Stimulated activated naive B cell treated with anti-CD40 and anti-IgM and Interleukin-4, amounts not matched to agents 10 μg/mL and 1 μg/mL and 100 μg/mL, for 72 hours (primary cell): Measurements from ENCODE around the gene SRPK3.
A peak's percentile ranks its signal among the peaks of the same experiment; 100 is the strongest.

Experiments used
- ATAC-seq, 2 donors: fragments of 150-1000 bp; cut with Tn5 transposase; replicated peaks; 2 replicates each; pipeline ENCODE4 v1.10.0; 2021; ENCODE audit warnings: moderate library complexity in 1 of 2
- DNase-seq: peaks from one replicate; pipeline ENCODE4 v3.0.0; 2021
- H3K27ac Mint-ChIP-seq: one replicate; pipeline ENCODE4 v1.8.0; 2022; ENCODE audit warnings: mild to moderate bottlenecking, mixed read lengths
- H3K27me3 Mint-ChIP-seq, 2 donors: one replicate each; pipeline ENCODE4 v1.8.0; 2022; ENCODE audit warnings: mixed read lengths in 2 of 2
- H3K36me3 Mint-ChIP-seq, 2 donors: one replicate each; pipeline ENCODE4 v1.8.0; 2022; ENCODE audit warnings: mixed read lengths in 2 of 2, mild to moderate bottlenecking in 1 of 2
- H3K4me1 Mint-ChIP-seq, 2 donors: one replicate each; pipeline ENCODE4 v1.8.0; 2022; ENCODE audit warnings: mixed read lengths in 2 of 2, mild to moderate bottlenecking in 1 of 2
- H3K4me3 Mint-ChIP-seq, 2 donors: one replicate each; pipeline ENCODE4 v1.8.0; 2022; ENCODE audit warnings: mild to moderate bottlenecking in 2 of 2, mixed read lengths in 2 of 2, moderate library complexity in 1 of 2
- H3K9me3 Mint-ChIP-seq, 2 donors: one replicate each; pipeline ENCODE4 v1.8.0; 2022; ENCODE audit warnings: mixed read lengths in 2 of 2, mild to moderate bottlenecking in 1 of 2

SRPK3 gene

GRCh38 chrX:153828308-153828707 is 47.5 kb downstream of the SRPK3 start:
- peaks cover 57% of the 10 kb centered on the region in 2 donors for H3K27me3 Mint-ChIP-seq
- DNase-seq (no peak), ATAC-seq (no peak)
- no peak overlapping the region for H3K4me3 Mint-ChIP-seq
- H3K36me3 Mint-ChIP-seq = no peaks in the 10 kb centered on the region
- peaks cover 0 to 3% of the 10 kb centered on the region in 2 donors for H3K4me1 Mint-ChIP-seq
- peak overlapping the region; percentile 62 for H3K27ac Mint-ChIP-seq
- no peaks in the 10 kb centered on the region for H3K9me3 Mint-ChIP-seq

- Mint-ChIP-seq H3K4me1 (peaks cover 0 to 3% of the 10 kb centered on the region in 2 donors), H3K27me3 (peaks cover 51 to 52% of the 10 kb centered on the region in 2 donors), H3K4me3 (peak overlapping the region; percentile 59 to 73), H3K27ac (peak overlapping the region; percentile 62), H3K36me3 (no peaks in the 10 kb centered on the region), H3K9me3 (no peaks in the 10 kb centered on the region)
- DNase-seq (no peak), ATAC-seq (peak; percentile 31 to 34)
Observed at GRCh38 chrX:153828723-153829548, 48.1 kb downstream of the SRPK3 start.

GRCh38 chrX:153829549-153829798 is 48.6 kb downstream of the SRPK3 start:
- H3K27me3 Mint-ChIP-seq = peaks cover 49 to 53% of the 10 kb centered on the region in 2 donors
- H3K27ac Mint-ChIP-seq = no peak overlapping the region

GRCh38 chrX:153829799-153830639 is 49.2 kb downstream of the SRPK3 start, which contains the start of gene PDZD4:
PDZD4 (minus strand) TSS chrX:153830544; CDS start chrX:153830298, 246 bp downstream.
- peaks cover 0 to 3% of the 10 kb centered on the region in 2 donors for H3K4me1 Mint-ChIP-seq
- DNase-seq = no peak
- H3K27me3 Mint-ChIP-seq = peaks cover 48 to 51% of the 10 kb centered on the region in 2 donors
- no peak within 1 kb of the TSS for H3K27ac Mint-ChIP-seq
- no peaks in the 10 kb centered on the region for H3K36me3 Mint-ChIP-seq
- H3K9me3 Mint-ChIP-seq = no peaks in the 10 kb centered on the region
- ATAC-seq = peak; percentile 36 to 41
- H3K4me3 Mint-ChIP-seq = peak within 1 kb of the TSS; percentile 60 to 73

More at GRCh38 chrX:153829549-153829798, 48.6 kb downstream of the SRPK3 start:
- Mint-ChIP-seq H3K9me3 (no peaks in the 10 kb centered on the region), H3K4me3 (peak overlapping the region; percentile 59 to 73), H3K36me3 (no peaks in the 10 kb centered on the region), H3K4me1 (peaks cover 0 to 3% of the 10 kb centered on the region in 2 donors)
- no peak for DNase-seq
- no peak for ATAC-seq

- H3K36me3 Mint-ChIP-seq = no peaks in the 10 kb centered on the region
- H3K27ac Mint-ChIP-seq = no peak overlapping the region
- peaks cover 40 to 43% of the 10 kb centered on the region in 2 donors for H3K27me3 Mint-ChIP-seq
- ATAC-seq (peak in 1 of 2 donors; percentile 54), DNase-seq (no peak)
- peaks cover 0 to 3% of the 10 kb centered on the region in 2 donors for H3K4me1 Mint-ChIP-seq
- no peaks in the 10 kb centered on the region for H3K9me3 Mint-ChIP-seq
- H3K4me3 Mint-ChIP-seq = no peak overlapping the region
Observed at GRCh38 chrX:153830640-153831428, 50.0 kb downstream of the SRPK3 start.

GRCh38 chrX:153831429-153832150 is 50.7 kb downstream of the SRPK3 start:
- Mint-ChIP-seq H3K36me3 (no peaks in the 10 kb centered on the region), H3K27ac (no peak overlapping the region), H3K9me3 (no peaks in the 10 kb centered on the region), H3K27me3 (peaks cover 39 to 43% of the 10 kb centered on the region in 2 donors), H3K4me3 (peak overlapping the region; percentile 8 to 15), H3K4me1 (peaks cover 0 to 3% of the 10 kb centered on the region in 2 donors)
- DNase-seq = no peak
- ATAC-seq = no peak

- Mint-ChIP-seq H3K4me3 (no peak overlapping the region), H3K27ac (no peak overlapping the region), H3K4me1 (peaks cover 0 to 3% of the 10 kb centered on the region in 2 donors), H3K27me3 (peaks cover 28 to 32% of the 10 kb centered on the region in 2 donors), H3K36me3 (no peaks in the 10 kb centered on the region), H3K9me3 (no peaks in the 10 kb centered on the region)
- no peak for DNase-seq
- ATAC-seq = no peak
Observed at GRCh38 chrX:153832728-153833127, 51.9 kb downstream of the SRPK3 start.
